Stomach (tissue), 4 donors: ENCODE measurements around the gene FLVCR1.

Experiments
- EP300 ChIP-seq: sonication (generic); formaldehyde crosslinking; IDR thresholded peaks from one replicate; pipeline ENCODE4 v1.6.1; 2017; ENCODE audit warnings: antibody characterized with exemption
- POLR2A ChIP-seq, 4 donors: fragments of 450-650 bp; IDR thresholded peaks; one replicate each; pipeline ENCODE4 v1.6.1; 2016; ENCODE audit warnings: antibody characterized with exemption in 4 of 4, control low read depth in 2 of 4, mild to moderate bottlenecking in 1 of 4, moderate library complexity in 1 of 4
- POLR2AphosphoS5 ChIP-seq, 3 donors: sonication (generic); formaldehyde crosslinking; IDR thresholded peaks; one replicate each; pipeline ENCODE4 v1.6.1; 2016; ENCODE audit warnings: antibody characterized with exemption in 3 of 3
- TF ChIP-seq, protein P1 (sequence below), 7 experiments: fragments of 450-650 bp in 4 of 7; fragments of 200-600 bp in 3 of 7; sonication (generic) in 3 of 7; IDR thresholded peaks; one replicate each; pipeline ENCODE4 v1.5.1; 2016 to 2019; ENCODE audit warnings: antibody characterized with exemption in 7 of 7, control low read depth in 2 of 7, mild to moderate bottlenecking in 1 of 7

GRCh38 chr1:212828395-212828794 lies 29.7 kb upstream of the FLVCR1 start:
- TF ChIP-seq, protein P1, sequence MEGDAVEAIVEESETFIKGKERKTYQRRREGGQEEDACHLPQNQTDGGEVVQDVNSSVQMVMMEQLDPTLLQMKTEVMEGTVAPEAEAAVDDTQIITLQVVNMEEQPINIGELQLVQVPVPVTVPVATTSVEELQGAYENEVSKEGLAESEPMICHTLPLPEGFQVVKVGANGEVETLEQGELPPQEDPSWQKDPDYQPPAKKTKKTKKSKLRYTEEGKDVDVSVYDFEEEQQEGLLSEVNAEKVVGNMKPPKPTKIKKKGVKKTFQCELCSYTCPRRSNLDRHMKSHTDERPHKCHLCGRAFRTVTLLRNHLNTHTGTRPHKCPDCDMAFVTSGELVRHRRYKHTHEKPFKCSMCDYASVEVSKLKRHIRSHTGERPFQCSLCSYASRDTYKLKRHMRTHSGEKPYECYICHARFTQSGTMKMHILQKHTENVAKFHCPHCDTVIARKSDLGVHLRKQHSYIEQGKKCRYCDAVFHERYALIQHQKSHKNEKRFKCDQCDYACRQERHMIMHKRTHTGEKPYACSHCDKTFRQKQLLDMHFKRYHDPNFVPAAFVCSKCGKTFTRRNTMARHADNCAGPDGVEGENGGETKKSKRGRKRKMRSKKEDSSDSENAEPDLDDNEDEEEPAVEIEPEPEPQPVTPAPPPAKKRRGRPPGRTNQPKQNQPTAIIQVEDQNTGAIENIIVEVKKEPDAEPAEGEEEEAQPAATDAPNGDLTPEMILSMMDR (IDR thresholded peaks at IDR 0.05): no peak
- TF ChIP-seq POLR2A (IDR thresholded peaks at IDR 0.05) (no peak), POLR2AphosphoS5 (IDR thresholded peaks at IDR 0.05) (no peak), EP300 (no peak)
